Kidney glomerular epithelial cell (primary cell): Measurements from ENCODE around the gene TMOD4.

Experiments used
- DNase-seq: peaks from one replicate; lab custom pipeline; 2025; lab: John Stamatoyannopoulos, UW

Gene TMOD4

GRCh38 chr1:151175041-151175741, 590 bp downstream of the TMOD4 start:
- no peak for DNase-seq

- no peak for DNase-seq
Measured at GRCh38 chr1:151171190-151171589, 4.6 kb downstream of the TMOD4 start.

GRCh38 chr1:151167116-151167515, 8.7 kb downstream of the TMOD4 start:
- no peak for DNase-seq

DNA sequence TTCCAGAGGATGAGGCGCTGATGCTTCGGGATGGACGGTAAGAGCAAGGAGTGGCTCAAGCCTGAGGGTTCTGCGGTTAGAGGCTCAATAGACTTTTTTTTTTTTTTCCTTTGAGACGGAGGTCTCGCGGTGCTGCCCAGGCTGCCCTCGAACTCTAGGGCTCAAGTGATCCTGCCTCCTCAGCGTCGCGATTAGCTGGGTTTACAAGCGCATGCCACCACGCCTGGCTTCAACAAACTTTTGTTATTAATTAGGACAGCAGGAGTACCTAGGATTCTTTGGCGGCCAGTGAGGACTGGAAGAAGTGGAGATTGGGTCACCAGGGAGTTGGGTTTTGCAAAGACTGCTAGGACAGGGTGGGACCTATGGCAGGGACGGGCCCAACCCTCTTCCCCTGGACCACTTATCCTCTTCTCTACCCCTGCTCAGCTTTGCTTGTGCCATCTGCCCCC, 9.2 kb downstream of the TMOD4 start:
- peak; percentile 29 for DNase-seq

- DNase-seq, result peak; percentile 98
Measured at GRCh38 chr1:151165738-151166504, 9.9 kb downstream of the TMOD4 start, which contains the start of the genes LYSMD1 and SCNM1. TSS of gene LYSMD1 (minus strand) at chr1:151165902. CDS start at chr1:151165258, 644 bp downstream. TSS of gene SCNM1 (plus strand) at chr1:151166144. CDS start at chr1:151166153, 9 bp downstream.

- DNase-seq, result no peak
Measured at GRCh38 chr1:151165281-151165737, 10.5 kb downstream of the TMOD4 start.

- DNase-seq, result no peak
Measured at GRCh38 chr1:151164732-151165280, 11.0 kb downstream of the TMOD4 start.

GRCh38 chr1:151159373-151159772, 16.4 kb downstream of the TMOD4 start:
- DNase-seq, result no peak

GRCh38 chr1:151158751-151159251, 17.0 kb downstream of the TMOD4 start:
- no peak for DNase-seq

GRCh38 chr1:151158326-151158725, 17.5 kb downstream of the TMOD4 start:
- DNase-seq, result no peak

- no peak for DNase-seq
Measured at GRCh38 chr1:151157067-151157531, 18.7 kb downstream of the TMOD4 start.

DNA sequence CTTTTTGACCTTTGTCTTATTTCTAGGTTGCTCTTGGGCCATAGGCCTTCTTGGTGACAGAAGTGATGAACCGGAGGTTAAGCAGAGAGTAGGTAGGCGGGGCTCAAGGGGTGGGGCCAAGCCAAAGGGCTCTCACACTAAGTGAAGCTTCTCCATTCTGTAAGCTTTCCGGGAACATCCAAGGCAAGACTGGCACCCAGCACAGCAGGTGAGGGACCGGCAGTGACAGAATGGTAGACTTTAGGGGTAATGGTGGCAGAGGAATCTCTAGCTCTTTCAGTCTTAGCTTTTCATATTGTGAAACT, 19.3 kb downstream of the TMOD4 start, which contains the start of gene TNFAIP8L2:
Gene TNFAIP8L2 (plus strand): TSS at position 135 of the 305 bp plus-strand sequence. CDS start 2,049 bp downstream, outside the sequence.
- no peak for DNase-seq

GRCh38 chr1:151147665-151148064, 28.1 kb downstream of the TMOD4 start:
- no peak for DNase-seq

DNA sequence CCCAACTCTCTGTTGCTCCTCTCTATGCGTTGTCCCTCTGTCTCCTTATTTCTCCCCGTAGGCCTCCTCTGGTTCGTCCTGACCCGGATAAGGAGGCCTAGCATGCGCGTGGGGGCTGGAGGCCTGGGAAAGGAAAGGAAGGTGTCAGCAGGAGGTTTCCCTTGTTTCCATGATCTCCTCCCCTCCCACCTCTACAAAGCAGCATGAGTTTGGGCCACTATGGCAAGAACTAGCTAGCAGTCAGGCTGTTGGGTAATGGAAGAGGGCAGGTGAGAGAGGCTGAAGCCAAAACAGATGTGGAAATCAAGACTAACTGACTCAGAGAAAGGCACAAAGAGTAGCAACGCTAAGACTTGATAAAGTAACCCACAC, 28.7 kb downstream of the TMOD4 start:
- DNase-seq, result peak; percentile 75

DNA sequence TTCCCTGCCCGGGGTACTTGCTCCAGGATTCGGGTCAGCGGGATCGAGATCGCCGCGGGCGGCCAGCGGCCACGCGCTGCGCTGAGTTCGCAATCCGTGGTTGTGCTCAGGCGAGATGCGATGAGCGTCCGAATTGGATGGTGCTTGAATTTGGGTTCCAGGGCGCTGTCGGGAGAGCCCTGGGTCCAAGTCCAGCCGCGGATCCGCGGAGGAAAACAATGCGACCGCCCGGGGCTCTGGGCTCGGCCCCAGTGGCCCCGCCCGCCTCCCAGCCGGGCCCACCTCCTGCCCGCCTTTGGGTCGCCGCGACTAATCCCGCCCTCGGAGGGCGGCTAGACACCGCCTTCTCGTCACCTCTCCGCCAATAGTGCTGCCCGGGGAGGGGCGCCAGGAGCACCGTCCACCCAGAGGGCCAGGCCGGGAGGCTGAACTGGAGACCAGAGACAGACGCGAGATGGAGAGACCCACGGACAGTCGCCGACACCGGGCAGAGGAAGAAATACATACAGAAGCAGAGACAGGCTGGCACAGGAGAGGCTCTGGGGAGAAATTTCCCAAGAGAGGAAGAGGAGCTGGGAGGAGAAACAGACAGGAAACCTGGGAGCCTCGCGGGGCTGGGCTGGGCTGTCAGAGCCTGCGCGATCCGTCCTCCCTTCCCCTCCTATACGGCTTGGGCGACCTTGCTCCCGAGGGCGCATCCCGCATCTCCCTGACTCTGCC, 29.2 kb downstream of the TMOD4 start, which contains the start of gene SEMA6C:
Gene SEMA6C (minus strand): TSS at position 220 of the 720 bp plus-strand sequence. CDS start 4,010 bp downstream, outside the sequence.
- peak; percentile 80 for DNase-seq

DNA sequence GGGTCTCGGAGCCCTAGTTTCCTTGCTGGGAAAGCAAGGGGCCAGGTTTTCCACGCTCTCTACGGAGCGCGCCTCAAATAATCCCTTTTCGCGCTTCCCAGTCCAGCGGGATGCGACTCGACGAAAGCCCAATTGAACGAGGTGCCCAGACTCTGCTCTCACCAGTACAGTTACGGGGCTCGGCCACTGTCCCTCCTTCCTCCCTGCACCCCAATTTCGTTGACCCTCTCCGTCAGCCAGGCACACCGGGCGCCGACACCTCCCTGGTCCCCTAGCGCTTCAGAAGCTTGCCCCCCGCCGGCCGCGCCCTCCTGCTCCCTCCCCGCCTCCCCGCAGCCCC, 29.7 kb downstream of the TMOD4 start:
- no peak for DNase-seq

GRCh38 chr1:151145304-151146071, 30.3 kb downstream of the TMOD4 start:
- no peak for DNase-seq

GRCh38 chr1:151144474-151145303, 31.1 kb downstream of the TMOD4 start:
- DNase-seq, result no peak

GRCh38 chr1:151143986-151144385, 31.8 kb downstream of the TMOD4 start:
- DNase-seq, result no peak

GRCh38 chr1:151143057-151143435, 32.7 kb downstream of the TMOD4 start:
- DNase-seq, result no peak
